Lower leg skin (tissue), 4 donors: ENCODE data around the gene C2orf92. TPM values are rescaled to one million over a fixed set of nuclear protein-coding genes. Genes with fewer than 3 reads are reported as not detected.

Experiments used
- DNase-seq, 2 donors: peaks; one replicate each; pipeline ENCODE4 v3.0.0-alpha.2; 2019; ENCODE audit warnings: low spot score in 2 of 2
- H3K4me3 ChIP-seq: fragments of 200-600 bp; sonication (generic); 2 replicates; pipeline ENCODE4 v1.5.1; 2017; ENCODE audit warnings: mild to moderate bottlenecking, low read depth; ENCODE audit not compliant: poor library complexity, severe bottlenecking
- POLR2A ChIP-seq, 2 donors: fragments of 450-650 bp; IDR thresholded peaks; one replicate each; pipeline ENCODE4 v1.6.1; 2016 to 2017; ENCODE audit warnings: antibody characterized with exemption in 2 of 2, mild to moderate bottlenecking in 1 of 2, moderate library complexity in 1 of 2
- WGBS, 2 donors: methylation state at CpG; one replicate each; pipeline ENCODE4 v1.1.5; 2018; 5-methylcytosine and 5-hydroxymethylcytosine counted together
- intact Hi-C: fragments of 100-400 bp; cut with DNase I; formaldehyde crosslinking; loops from one replicate; pipeline ENCODE4 v1.15.0; 2023; ENCODE audit warnings: low total_unique reads
- total RNA-seq, 4 donors: library from RNA; depleted of rRNA; stranded (reverse); fragments of >200 nt; gene quantifications; one replicate each; pipeline ENCODE4 v1.1.0, GENCODE V29; 2016
- TF ChIP-seq, protein P1 (sequence below), 3 donors: fragments of 450-650 bp; IDR thresholded peaks; one replicate each; pipeline ENCODE4 v1.5.1; 2016; ENCODE audit warnings: antibody characterized with exemption in 3 of 3, mild to moderate bottlenecking in 3 of 3, moderate library complexity in 2 of 3

The C2orf92 gene
- total RNA-seq, 4 donors from 2014 or later, result 5.0 to 20.2 (median 13.4) TPM

- no peak for DNase-seq
- 82 to 85% methylated on average over 2 of the region's 2 CpGs for WGBS, 2 donors
- H3K4me3 ChIP-seq, result no peak overlapping the region
- no peak for TF ChIP-seq POLR2A (IDR thresholded peaks at IDR 0.05)
- TF ChIP-seq, protein P1, sequence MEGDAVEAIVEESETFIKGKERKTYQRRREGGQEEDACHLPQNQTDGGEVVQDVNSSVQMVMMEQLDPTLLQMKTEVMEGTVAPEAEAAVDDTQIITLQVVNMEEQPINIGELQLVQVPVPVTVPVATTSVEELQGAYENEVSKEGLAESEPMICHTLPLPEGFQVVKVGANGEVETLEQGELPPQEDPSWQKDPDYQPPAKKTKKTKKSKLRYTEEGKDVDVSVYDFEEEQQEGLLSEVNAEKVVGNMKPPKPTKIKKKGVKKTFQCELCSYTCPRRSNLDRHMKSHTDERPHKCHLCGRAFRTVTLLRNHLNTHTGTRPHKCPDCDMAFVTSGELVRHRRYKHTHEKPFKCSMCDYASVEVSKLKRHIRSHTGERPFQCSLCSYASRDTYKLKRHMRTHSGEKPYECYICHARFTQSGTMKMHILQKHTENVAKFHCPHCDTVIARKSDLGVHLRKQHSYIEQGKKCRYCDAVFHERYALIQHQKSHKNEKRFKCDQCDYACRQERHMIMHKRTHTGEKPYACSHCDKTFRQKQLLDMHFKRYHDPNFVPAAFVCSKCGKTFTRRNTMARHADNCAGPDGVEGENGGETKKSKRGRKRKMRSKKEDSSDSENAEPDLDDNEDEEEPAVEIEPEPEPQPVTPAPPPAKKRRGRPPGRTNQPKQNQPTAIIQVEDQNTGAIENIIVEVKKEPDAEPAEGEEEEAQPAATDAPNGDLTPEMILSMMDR (IDR thresholded peaks at IDR 0.05), result no peak
- intact Hi-C loops, result no loop called here
Measured at GRCh38 chr2:97720746-97721145, 51.2 kb downstream of the C2orf92 start.

GRCh38 chr2:97722227-97722626 is 52.7 kb downstream of the C2orf92 start:
- no peak for DNase-seq
- H3K4me3 ChIP-seq, result no peak overlapping the region
- intact Hi-C loops, result no loop called here
- 95 to 97% methylated on average over 6 of the region's 6 CpGs for WGBS, 2 donors
- TF ChIP-seq, protein P1 (IDR thresholded peaks at IDR 0.05), result no peak
- TF ChIP-seq POLR2A (IDR thresholded peaks at IDR 0.05), result no peak

DNA sequence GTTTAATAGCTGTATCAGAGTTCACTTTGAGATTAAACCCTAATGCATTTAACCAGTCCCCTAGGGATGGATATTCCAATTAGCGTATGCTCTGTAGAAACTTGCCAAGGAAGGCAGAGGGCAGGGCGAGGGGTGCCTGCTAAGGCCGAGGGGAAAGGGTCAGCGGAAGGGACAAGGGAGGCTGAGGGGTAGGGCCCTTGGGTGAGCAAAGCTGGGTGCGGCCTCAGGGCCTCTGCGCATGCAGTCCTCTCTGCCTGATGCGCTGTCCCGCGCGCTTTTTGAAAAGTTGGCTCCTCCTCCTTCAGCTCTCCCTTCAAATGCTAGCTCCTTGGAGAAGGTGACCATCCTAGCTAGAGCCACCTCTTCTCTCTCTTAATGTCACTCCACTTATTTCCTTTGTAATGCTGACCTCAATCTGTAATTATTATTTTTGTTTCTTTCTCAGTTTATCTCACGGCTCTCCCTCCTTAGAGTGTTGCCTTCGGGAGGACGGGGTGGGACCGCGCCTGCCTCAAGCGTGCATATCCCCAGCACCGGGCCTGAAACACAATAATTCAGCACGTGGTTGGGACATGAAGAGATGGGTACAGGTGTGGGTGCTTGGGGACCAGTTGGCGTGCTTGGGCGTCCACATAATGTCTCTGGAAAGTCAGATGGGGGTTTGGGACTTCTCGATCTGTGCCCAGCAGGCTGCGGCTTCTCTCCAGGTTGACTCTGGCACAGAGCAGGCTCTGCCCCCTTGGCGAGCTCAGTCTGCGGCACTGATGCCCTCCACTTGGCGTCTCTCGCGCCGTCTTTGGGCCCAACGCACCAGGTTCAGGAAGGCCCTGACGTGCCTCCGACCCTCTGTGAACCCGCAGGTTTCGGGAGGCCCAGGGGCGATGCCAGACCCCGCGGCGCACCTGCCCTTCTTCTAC is 53.9 kb downstream of the C2orf92 start:
- WGBS, 2 donors, result 73 to 91% methylated on average over 33 to 37 of the region's 37 CpGs
- TF ChIP-seq, protein P1 (IDR thresholded peaks at IDR 0.05), result no peak
- no peak for TF ChIP-seq POLR2A (IDR thresholded peaks at IDR 0.05)
- intact Hi-C loops, result no loop called here
- no peak for DNase-seq
- H3K4me3 ChIP-seq, result no peak overlapping the region

DNA sequence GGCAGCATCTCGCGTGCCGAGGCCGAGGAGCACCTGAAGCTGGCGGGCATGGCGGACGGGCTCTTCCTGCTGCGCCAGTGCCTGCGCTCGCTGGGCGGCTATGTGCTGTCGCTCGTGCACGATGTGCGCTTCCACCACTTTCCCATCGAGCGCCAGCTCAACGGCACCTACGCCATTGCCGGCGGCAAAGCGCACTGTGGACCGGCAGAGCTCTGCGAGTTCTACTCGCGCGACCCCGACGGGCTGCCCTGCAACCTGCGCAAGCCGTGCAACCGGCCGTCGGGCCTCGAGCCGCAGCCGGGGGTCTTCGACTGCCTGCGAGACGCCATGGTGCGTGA is 54.5 kb downstream of the C2orf92 start:
- no peak for DNase-seq
- TF ChIP-seq, protein P1 (IDR thresholded peaks at IDR 0.05), result no peak
- no peak for TF ChIP-seq POLR2A (IDR thresholded peaks at IDR 0.05)
- no peak overlapping the region for H3K4me3 ChIP-seq
- 48 to 63% methylated on average over 27 to 35 of the region's 41 CpGs for WGBS, 2 donors
- intact Hi-C loops, result no loop called here

DNA sequence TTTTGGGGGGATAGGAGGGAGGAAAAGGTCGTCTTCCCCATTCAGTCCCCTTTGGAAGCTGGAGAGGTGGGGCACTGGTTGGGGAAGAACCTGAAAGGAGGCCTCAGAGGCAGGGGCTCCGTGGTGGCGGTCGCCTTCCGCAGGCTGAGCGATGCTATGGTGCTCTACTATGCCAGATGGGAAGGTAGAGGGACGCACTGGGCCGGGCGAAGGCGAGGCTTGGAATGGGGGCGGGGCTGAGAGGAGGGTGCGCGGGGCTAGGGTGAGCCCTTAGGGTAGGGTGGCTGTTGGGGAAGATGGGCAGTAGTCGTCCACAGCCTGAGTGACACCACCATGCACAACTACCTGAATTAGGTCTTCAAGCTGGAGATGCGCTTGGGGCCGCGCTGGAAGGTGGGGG is 55.0 kb downstream of the C2orf92 start:
- DNase-seq, result no peak
- no peak overlapping the region for H3K4me3 ChIP-seq
- WGBS, 2 donors, result 77 to 83% methylated on average over 17 of the region's 17 CpGs
- TF ChIP-seq POLR2A (IDR thresholded peaks at IDR 0.05), result no peak
- TF ChIP-seq, protein P1 (IDR thresholded peaks at IDR 0.05), result no peak
- intact Hi-C loops, result no loop called here
